ENCODE measurements around the gene HEG1.

GRCh38 chr3:125017406-125017805, 38.4 kb downstream of the HEG1 start:
- TF ChIP-seq POLR2A (IDR thresholded peaks at IDR 0.05; ENCODE audit: low read depth, low read length) = no peak
- no peak for TF ChIP-seq POLR2AphosphoS5 (IDR thresholded peaks at IDR 0.05; ENCODE audit: low read depth, low read length)
- no peak for TF ChIP-seq TAF1 (IDR thresholded peaks at IDR 0.05; ENCODE audit: borderline replicate concordance, low read depth, low read length)
